Measurements from ENCODE around the gene PAWR. TPM values are rescaled to one million over a fixed set of nuclear protein-coding genes. Genes with fewer than 3 reads are reported as not detected.

The PAWR gene
- total RNA-seq, 1 donor from 2014 or later, result 204 TPM

- peaks cover 78% of the 10 kb centered on the region for H3K79me2 ChIP-seq (ENCODE audit: insufficient read depth, low read length)
- DNase-seq (ENCODE audit: low read depth) (no peak), FAIRE-seq (no peak)
- Mint-ChIP-seq H3K27ac (ENCODE audit: unreplicated experiment) (peak overlapping the region; percentile 68), H3K4me3 (ENCODE audit: unreplicated experiment) (peak overlapping the region; percentile 95), H3K27me3 (ENCODE audit: low read depth, unreplicated experiment) (no peaks in the 10 kb centered on the region), H3K4me1 (ENCODE audit: low read depth, unreplicated experiment) (peaks cover 15% of the 10 kb centered on the region), H3K9me3 (ENCODE audit: unreplicated experiment) (no peaks in the 10 kb centered on the region), H3K36me3 (ENCODE audit: low read depth, unreplicated experiment) (peaks cover 2% of the 10 kb centered on the region)
- H3K9ac ChIP-seq (ENCODE audit: low read length), result peak overlapping the region; percentile 93
- H4K20me1 ChIP-seq (ENCODE audit: insufficient read depth, low read length), result peaks cover 22% of the 10 kb centered on the region
- H3K27me3 ChIP-seq (ENCODE audit: insufficient read depth, low read length), result no peaks in the 10 kb centered on the region
- H3K27ac ChIP-seq (ENCODE audit: low read depth, low read length), result peak overlapping the region; percentile 97
- H3K4me1 ChIP-seq (ENCODE audit: insufficient read depth, low read length), result peaks cover 31% of the 10 kb centered on the region
- H3K36me3 ChIP-seq (ENCODE audit: insufficient read depth, low read length), result no peaks in the 10 kb centered on the region
- no peak overlapping the region for H2AFZ ChIP-seq (ENCODE audit: low read depth, low read length)
- no peaks in the 10 kb centered on the region for H3K9me3 ChIP-seq (ENCODE audit: insufficient read depth, low read depth, low read length)
- peak overlapping the region; percentile 79 for H3K4me3 ChIP-seq (ENCODE audit: insufficient read depth, low read depth, low read length)
- no peak for TF ChIP-seq EZH2 (IDR thresholded peaks at IDR 0.05; ENCODE audit: insufficient read depth, low read length)
- TF ChIP-seq, protein P1, sequence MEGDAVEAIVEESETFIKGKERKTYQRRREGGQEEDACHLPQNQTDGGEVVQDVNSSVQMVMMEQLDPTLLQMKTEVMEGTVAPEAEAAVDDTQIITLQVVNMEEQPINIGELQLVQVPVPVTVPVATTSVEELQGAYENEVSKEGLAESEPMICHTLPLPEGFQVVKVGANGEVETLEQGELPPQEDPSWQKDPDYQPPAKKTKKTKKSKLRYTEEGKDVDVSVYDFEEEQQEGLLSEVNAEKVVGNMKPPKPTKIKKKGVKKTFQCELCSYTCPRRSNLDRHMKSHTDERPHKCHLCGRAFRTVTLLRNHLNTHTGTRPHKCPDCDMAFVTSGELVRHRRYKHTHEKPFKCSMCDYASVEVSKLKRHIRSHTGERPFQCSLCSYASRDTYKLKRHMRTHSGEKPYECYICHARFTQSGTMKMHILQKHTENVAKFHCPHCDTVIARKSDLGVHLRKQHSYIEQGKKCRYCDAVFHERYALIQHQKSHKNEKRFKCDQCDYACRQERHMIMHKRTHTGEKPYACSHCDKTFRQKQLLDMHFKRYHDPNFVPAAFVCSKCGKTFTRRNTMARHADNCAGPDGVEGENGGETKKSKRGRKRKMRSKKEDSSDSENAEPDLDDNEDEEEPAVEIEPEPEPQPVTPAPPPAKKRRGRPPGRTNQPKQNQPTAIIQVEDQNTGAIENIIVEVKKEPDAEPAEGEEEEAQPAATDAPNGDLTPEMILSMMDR (IDR thresholded peaks at IDR 0.05; ENCODE audit: insufficient read depth, low read depth, low read length), result no peak
- peak overlapping the region; percentile 89 for H3K4me2 ChIP-seq (ENCODE audit: low read length)
Observed at GRCh38 chr12:79688376-79689060, 2.2 kb downstream of the PAWR start.

- H3K27ac ChIP-seq (ENCODE audit: low read depth, low read length), result peak overlapping the region; percentile 97
- Mint-ChIP-seq H3K4me1 (ENCODE audit: low read depth, unreplicated experiment) (peaks cover 13% of the 10 kb centered on the region), H3K27ac (ENCODE audit: unreplicated experiment) (peak overlapping the region; percentile 68), H3K27me3 (ENCODE audit: low read depth, unreplicated experiment) (no peaks in the 10 kb centered on the region), H3K36me3 (ENCODE audit: low read depth, unreplicated experiment) (peaks cover 2% of the 10 kb centered on the region), H3K9me3 (ENCODE audit: unreplicated experiment) (no peaks in the 10 kb centered on the region), H3K4me3 (ENCODE audit: unreplicated experiment) (peak overlapping the region; percentile 95)
- H3K79me2 ChIP-seq (ENCODE audit: insufficient read depth, low read length), result peaks cover 79% of the 10 kb centered on the region
- peak overlapping the region; percentile 93 for H3K9ac ChIP-seq (ENCODE audit: low read length)
- H3K27me3 ChIP-seq (ENCODE audit: insufficient read depth, low read length), result no peaks in the 10 kb centered on the region
- peaks cover 29% of the 10 kb centered on the region for H4K20me1 ChIP-seq (ENCODE audit: insufficient read depth, low read length)
- FAIRE-seq (no peak), DNase-seq (ENCODE audit: low read depth) (no peak)
- no peaks in the 10 kb centered on the region for H3K36me3 ChIP-seq (ENCODE audit: insufficient read depth, low read length)
- H3K4me2 ChIP-seq (ENCODE audit: low read length), result peak overlapping the region; percentile 89
- H3K4me1 ChIP-seq (ENCODE audit: insufficient read depth, low read length), result peaks cover 34% of the 10 kb centered on the region
- H3K4me3 ChIP-seq (ENCODE audit: insufficient read depth, low read depth, low read length), result peak overlapping the region; percentile 79
- H3K9me3 ChIP-seq (ENCODE audit: insufficient read depth, low read depth, low read length), result no peaks in the 10 kb centered on the region
- TF ChIP-seq, protein P1 (IDR thresholded peaks at IDR 0.05; ENCODE audit: insufficient read depth, low read depth, low read length), result no peak
- no peak for TF ChIP-seq EZH2 (IDR thresholded peaks at IDR 0.05; ENCODE audit: insufficient read depth, low read length)
- H2AFZ ChIP-seq (ENCODE audit: low read depth, low read length), result no peak overlapping the region
Observed at GRCh38 chr12:79687711-79688260, 3.0 kb downstream of the PAWR start.

- TF ChIP-seq, protein P1 (IDR thresholded peaks at IDR 0.05; ENCODE audit: insufficient read depth, low read depth, low read length), result no peak
- no peak for TF ChIP-seq EZH2 (IDR thresholded peaks at IDR 0.05; ENCODE audit: insufficient read depth, low read length)
- peaks cover 2% of the 10 kb centered on the region for H3K36me3 Mint-ChIP-seq (ENCODE audit: low read depth, unreplicated experiment)
- Histone ChIP-seq H3K4me3 (ENCODE audit: insufficient read depth, low read depth, low read length) (peak overlapping the region; percentile 79), H3K9ac (ENCODE audit: low read length) (peak overlapping the region; percentile 31), H3K4me2 (ENCODE audit: low read length) (peak overlapping the region; percentile 89), H3K27me3 (ENCODE audit: insufficient read depth, low read length) (no peaks in the 10 kb centered on the region), H3K27ac (ENCODE audit: low read depth, low read length) (peak overlapping the region; percentile 97), H3K36me3 (ENCODE audit: insufficient read depth, low read length) (peaks cover 4% of the 10 kb centered on the region), H4K20me1 (ENCODE audit: insufficient read depth, low read length) (peaks cover 41% of the 10 kb centered on the region), H3K79me2 (ENCODE audit: insufficient read depth, low read length) (peaks cover 92% of the 10 kb centered on the region), H3K9me3 (ENCODE audit: insufficient read depth, low read depth, low read length) (no peaks in the 10 kb centered on the region), H3K4me1 (ENCODE audit: insufficient read depth, low read length) (peaks cover 28% of the 10 kb centered on the region), H2AFZ (ENCODE audit: low read depth, low read length) (no peak overlapping the region)
- peak overlapping the region; percentile 95 for H3K4me3 Mint-ChIP-seq (ENCODE audit: unreplicated experiment)
- H3K4me1 Mint-ChIP-seq (ENCODE audit: low read depth, unreplicated experiment), result peaks cover 15% of the 10 kb centered on the region
- no peaks in the 10 kb centered on the region for H3K9me3 Mint-ChIP-seq (ENCODE audit: unreplicated experiment)
- no peak for DNase-seq (ENCODE audit: low read depth)
- no peaks in the 10 kb centered on the region for H3K27me3 Mint-ChIP-seq (ENCODE audit: low read depth, unreplicated experiment)
- H3K27ac Mint-ChIP-seq (ENCODE audit: unreplicated experiment), result peak overlapping the region; percentile 14
- FAIRE-seq, result no peak
Observed at GRCh38 chr12:79686171-79686570, 4.6 kb downstream of the PAWR start.
